NCI-H524 (cell line): ENCODE results near the gene ERP27.

ENCODE experiments used
- DNase-seq, 2 experiments: peaks; one replicate each; lab custom pipeline; 2025; lab: John Stamatoyannopoulos, UW

ERP27 gene

DNA sequence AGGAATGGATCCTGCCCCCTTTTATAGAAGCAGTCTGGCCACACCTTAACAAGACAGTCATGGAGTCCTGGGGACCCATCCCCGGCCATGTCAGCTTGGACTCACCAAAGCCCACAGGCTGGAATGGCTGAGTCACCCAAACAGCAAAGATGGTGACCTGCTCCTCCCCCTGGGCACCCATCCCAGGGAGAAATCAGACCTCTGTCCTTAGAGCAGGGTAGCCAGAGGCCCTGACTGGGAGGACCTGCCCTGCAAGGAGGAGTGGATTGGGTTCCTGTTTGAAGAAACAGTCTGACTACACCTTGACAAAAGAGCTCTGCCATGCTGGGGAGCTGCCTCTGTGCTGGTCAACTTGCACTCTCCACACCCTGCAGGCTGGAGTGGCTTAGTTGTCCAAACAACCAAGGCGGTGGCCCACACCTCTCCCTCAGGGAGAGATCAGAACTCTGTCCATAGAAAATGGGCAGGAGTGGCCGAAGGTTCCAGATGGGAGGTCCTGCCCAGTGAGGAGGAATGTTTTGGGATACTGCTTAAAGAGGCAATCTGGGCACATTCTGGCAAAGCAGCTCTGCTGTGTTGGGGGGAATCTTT is 69.3 kb downstream of the ERP27 start:
- DNase-seq, result no peak
